ENCODE results near the gene ARHGAP26.

The ARHGAP26 gene

GRCh38 chr5:143151056-143151700 lies 381.0 kb downstream of the ARHGAP26 start:
- no peak for DNase-seq

GRCh38 chr5:143152445-143152844 lies 382.3 kb downstream of the ARHGAP26 start:
- DNase-seq: no peak

- DNase-seq: peak; percentile 54 to 56
Measured at GRCh38 chr5:143153332-143154119, 383.3 kb downstream of the ARHGAP26 start.

GRCh38 chr5:143154510-143155370 lies 384.6 kb downstream of the ARHGAP26 start:
- no peak for DNase-seq

GRCh38 chr5:143155455-143155854 lies 385.3 kb downstream of the ARHGAP26 start:
- no peak for DNase-seq

- no peak for DNase-seq
Measured at GRCh38 chr5:143156086-143156485, 385.9 kb downstream of the ARHGAP26 start.

DNA sequence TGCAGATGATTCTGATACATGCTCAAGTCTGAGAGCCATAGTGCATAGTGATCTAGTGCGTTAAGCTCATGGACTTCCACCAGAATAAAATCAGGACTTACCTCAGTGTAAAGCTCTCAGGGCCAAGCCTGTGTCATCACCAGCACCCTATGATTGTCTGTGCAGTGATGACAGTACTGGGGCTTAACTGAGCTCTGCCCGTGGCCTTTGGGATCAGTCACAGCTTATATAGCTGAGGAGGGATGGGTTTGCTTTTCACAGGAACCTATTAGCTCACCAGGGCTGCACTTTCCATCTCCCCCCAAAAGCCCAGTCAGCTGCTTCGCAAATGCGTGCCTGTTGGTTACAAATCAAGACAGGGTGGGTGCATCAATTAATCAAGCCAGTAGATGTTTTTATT lies 386.4 kb downstream of the ARHGAP26 start:
- DNase-seq: no peak

GRCh38 chr5:143159031-143159430 lies 388.9 kb downstream of the ARHGAP26 start:
- peak; percentile 39 to 64 for DNase-seq

DNA sequence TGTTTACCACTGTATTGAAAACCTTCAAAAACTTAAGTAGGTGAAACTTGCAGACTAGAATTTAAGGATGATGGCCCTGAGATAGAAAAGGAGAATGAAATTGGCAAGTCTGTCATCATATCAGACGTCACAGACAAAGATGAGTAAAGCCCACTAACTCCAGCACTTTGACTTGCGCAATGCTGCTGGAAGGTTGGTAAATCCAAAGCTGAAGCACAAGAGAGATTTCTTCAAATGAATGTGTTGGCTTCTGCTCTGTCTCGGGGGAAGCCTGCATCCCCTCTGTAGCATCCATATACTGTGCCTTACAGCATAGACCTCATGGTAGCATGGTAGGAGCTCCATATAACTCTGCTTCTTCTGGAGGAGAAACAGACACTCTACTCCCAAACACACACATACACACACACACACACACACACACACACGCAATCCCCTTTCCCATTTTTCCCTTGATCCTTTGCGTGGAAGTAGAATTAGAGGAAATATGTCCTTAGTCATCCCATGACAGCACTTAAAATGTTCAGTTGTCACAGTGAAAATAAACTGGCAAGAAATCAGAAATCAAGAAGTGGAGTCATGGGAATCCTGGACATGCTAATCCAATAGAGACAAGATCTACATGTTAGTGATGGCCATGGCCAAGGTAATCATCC lies 391.8 kb downstream of the ARHGAP26 start:
- peak; percentile 92 to 98 for DNase-seq

DNA sequence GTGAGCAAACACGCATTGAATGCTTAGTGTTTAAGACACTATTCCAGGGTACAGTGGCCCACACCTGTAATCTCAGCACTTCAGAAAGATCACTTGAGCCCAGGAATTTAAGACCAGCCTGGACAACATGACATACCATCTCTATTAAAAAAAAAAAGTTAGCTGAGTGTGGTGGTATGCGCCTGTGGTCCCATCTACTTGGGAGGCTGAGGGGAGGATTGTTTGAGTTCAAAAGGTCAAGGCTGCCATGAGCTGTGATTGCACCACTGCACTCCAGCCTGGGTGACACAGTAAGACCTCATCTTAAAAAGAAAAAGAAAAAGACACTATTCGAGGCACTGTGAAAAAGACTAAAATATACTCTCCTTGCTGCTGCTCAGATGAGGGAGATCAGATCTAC lies 392.6 kb downstream of the ARHGAP26 start:
- DNase-seq: no peak

GRCh38 chr5:143164557-143164956 lies 394.4 kb downstream of the ARHGAP26 start:
- no peak for DNase-seq

DNA sequence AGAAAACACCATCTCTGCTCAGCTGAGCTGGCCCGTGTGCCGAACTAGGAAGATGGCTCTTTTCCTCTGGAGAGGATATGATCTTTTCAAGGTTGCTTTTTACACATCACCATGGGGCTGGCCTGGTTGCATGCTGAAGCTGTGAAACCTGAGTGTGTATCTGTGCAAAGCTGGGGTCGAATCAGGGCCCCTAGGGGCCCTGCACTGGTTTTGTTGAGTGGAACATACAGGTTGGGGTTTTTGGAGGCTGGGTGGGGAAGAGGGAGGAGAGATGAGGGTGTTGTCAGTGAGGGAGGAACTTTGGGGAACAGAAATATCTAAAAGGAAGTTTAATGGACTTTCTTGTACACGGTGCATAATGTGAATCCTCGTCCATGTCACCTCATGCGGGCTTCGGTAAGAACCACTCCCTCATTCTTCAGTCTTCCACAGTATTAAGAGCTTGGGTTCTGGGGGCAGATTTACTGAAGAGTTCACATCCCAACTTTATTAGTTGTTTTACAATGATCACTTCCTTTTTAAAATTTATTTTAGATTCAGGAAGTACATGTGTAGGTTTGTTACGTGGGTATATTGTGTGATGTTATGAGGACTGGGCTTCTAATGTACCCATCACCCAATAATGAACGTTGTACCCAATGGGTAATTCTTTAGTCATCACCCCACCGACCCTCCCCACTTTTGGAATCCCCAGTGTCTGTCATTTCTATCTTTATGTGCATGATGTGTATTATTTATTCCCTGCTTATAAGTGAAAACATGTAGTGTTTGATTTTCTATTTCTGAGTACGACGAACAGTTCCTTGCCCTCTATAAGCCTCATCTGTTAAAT lies 395.1 kb downstream of the ARHGAP26 start:
- peak; percentile 44 to 59 for DNase-seq

- no peak for DNase-seq
Measured at GRCh38 chr5:143166090-143166489, 395.9 kb downstream of the ARHGAP26 start.

DNA sequence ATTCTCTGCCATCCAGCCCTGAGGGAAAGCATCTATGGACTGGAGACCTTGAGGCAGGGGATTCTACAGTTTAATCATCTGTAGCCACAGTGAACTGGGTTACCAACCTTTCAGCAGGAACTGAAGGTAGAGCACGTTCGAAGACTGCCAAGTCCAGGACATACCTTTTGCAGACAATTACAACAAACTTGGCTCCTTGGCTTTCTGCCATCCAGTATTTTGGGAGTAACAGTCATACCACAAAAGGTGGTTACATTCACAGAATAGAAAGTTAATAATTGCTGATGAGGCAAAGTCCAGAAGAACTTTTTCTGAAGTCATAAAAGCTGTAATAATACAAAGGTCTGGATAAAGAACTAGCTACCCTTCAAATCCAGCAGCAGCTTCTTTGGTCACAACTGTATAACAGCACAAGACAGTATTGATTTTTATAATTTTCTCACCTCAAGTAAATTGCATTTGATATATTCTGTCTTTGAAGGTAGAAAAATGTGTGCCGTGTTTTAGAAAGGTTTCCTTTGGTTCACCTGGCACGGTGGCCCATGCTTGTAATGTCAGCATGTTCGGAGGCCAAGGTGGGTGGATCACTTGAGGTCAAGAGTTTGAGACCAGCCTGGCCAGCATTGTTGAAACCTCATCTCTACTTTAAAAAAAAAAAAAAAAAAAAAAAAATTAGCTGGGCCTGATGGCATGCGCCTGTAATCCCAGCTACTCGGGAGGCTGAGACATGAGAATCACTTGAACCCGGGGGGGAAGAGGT lies 396.7 kb downstream of the ARHGAP26 start:
- no peak for DNase-seq

- no peak for DNase-seq
Measured at GRCh38 chr5:143168171-143168741, 398.1 kb downstream of the ARHGAP26 start.

DNA sequence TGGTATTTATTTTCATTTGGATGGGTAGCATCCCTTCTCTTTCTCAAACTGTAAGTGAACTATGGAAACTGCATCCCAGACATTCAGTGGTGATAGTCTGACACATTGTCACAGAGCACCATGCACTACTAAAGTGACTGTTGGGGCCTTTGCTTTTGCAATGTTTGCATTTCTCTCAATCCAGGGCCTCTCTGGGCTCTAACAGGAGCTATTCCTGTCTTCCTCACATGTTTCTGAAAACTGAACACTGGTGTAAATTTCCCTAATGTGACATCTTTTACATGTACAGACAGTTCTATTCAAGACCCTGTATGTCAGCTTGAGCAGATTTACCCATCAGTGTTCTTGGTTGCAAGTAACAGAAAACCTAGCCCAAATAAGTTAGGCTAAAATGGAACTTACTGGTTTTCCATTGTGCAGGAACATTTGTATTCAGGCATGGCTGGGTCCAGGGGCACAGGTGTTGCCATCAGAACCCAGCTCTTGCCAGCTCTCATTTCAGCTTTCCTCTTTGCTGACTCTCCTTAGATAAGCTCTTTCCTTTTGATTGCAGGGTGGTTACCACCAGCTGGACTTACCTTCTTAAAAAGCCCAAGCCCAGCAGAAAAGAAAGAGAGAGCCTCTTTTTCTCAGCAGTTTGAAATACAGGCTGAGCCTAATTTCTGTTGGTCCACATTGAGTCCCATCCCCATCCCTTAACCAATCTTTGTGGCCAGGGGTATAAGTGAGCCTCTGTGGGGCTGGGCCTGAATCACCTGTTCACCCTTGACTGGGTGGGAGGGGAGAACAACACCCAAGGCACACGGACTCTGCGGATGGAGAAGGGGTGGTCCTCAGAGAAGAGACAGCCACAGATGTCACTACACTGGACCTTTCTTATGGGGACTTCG lies 399.0 kb downstream of the ARHGAP26 start:
- DNase-seq: no peak

DNA sequence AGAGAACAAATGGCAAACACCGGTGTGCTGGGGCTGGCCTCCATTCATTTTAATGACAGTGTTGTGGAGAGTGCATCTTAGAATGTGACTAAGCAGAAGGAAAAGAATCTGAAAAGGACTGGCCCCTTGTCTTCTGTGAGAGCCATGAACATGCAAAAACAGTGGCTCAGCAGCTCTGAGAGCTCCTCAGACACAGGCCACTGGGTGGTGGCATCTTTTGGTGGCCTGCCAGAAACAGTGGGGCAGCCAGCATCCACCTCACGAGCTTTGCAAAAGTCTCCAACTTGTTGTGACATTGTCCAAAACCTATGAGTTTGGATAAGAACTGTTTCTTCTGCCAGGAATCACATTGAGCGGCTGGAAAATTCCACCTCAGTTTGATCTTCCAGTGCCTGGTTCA lies 399.9 kb downstream of the ARHGAP26 start:
- DNase-seq: no peak

GRCh38 chr5:143170977-143171376 lies 400.8 kb downstream of the ARHGAP26 start:
- no peak for DNase-seq

DNA sequence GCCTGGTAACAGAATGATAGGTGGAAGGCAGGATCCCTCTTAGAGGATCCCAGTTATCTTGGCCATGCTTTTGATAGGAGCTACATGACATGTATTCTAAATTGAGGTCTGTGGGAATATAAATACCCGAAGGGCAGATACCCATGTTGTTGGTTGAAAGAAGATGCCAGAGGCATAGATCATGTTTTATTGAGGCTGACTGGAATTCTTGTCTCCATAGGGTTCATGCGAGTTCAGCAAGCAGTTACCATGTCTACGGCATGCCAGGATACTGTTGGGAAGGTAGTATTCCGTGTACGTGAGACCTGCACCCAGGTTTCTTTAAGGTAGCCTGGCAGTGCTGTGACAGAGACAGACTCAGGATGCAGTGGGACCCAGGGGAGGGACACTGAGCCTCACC lies 402.6 kb downstream of the ARHGAP26 start:
- DNase-seq: no peak

Data from inflammatory macrophage treated with lipopolysaccharide for 1 hour (primary cell).